AG04450 (cell line): ENCODE measurements around the gene MMEL1. TPM values are rescaled to one million over a fixed set of nuclear protein-coding genes. Genes with fewer than 3 reads are reported as not detected.

Experiments used
- CTCF ChIA-PET: fragments of 300-600, 350-600 bp; formaldehyde crosslinking; extraction: SDS; loops from one replicate; lab custom pipeline; 2022; ENCODE audit warnings: antibody characterized with exemption, inconsistent platforms; lab: Charles Lee
- POLR2A ChIA-PET: fragments of 350-600 bp; formaldehyde crosslinking; extraction: SDS; loops from one replicate; lab custom pipeline; 2021; ENCODE audit warnings: antibody characterized with exemption, inconsistent platforms; lab: Yijun Ruan, JAX
- DNase-seq: peaks from one replicate; pipeline ENCODE4 v3.0.0-alpha.2; 2011; ENCODE audit warnings: low read depth, low spot score
- H3K27ac ChIP-seq: one replicate; pipeline ENCODE4 v1.5.1; 2012; ENCODE audit warnings: low read depth, low read length, control low read depth
- H3K27me3 ChIP-seq: one replicate; pipeline ENCODE4 v1.6.0; 2012; ENCODE audit warnings: low read length; ENCODE audit not compliant: control insufficient read depth, insufficient read depth
- H3K4me3 ChIP-seq: 2 replicates; pipeline ENCODE4 v1.5.1; 2011; ENCODE audit warnings: mild to moderate bottlenecking, low read depth, low read length, control low read depth
- H3K9me3 ChIP-seq: 2 replicates; pipeline ENCODE4 v1.5.1; 2012; ENCODE audit warnings: low read length; ENCODE audit not compliant: control insufficient read depth, insufficient read depth
- polyA plus RNA-seq: library from polyadenylated mRNA; depleted of rRNA; stranded (reverse); fragments of >200 nt; gene quantifications from 2 replicates; pipeline ENCODE4 v1.2.3, GENCODE V29; 2011
- TF ChIP-seq, protein P1 (sequence below): IDR thresholded peaks from 2 replicates; pipeline ENCODE4 v1.5.1; 2011; ENCODE audit warnings: low read depth, low read length, control low read depth, inconsistent platforms

The MMEL1 gene
- polyA plus RNA-seq, 1 experiment: 0.21 TPM

DNA sequence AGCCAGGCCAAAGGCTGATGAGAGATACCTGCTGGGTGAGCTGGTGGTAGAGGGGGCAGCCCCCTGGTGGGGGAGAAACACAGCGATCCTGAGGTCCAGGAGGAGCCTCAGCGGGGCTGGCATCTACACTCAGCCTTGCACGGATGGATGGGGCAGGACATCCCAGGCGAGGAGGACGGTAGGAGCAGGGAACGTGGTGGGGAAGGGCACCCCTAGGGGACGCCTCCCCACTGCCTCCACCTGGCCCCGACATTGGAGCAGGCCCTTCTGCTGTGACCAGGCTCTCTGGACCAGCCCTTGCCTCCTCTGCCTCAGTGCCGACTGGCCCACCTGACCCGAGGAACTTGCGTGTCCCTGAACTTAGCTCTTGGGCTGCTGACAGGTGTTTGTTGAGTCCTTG, 6.4 kb upstream of the MMEL1 start:
- POLR2A ChIA-PET: no interaction called here
- DNase-seq: no peak
- Histone ChIP-seq H3K9me3 (peaks cover 21% of the 10 kb centered on the region), H3K4me3 (no peak overlapping the region), H3K27me3 (peaks cover 1% of the 10 kb centered on the region), H3K27ac (no peak overlapping the region)
- CTCF ChIA-PET: no interaction called here
- TF ChIP-seq, protein P1, sequence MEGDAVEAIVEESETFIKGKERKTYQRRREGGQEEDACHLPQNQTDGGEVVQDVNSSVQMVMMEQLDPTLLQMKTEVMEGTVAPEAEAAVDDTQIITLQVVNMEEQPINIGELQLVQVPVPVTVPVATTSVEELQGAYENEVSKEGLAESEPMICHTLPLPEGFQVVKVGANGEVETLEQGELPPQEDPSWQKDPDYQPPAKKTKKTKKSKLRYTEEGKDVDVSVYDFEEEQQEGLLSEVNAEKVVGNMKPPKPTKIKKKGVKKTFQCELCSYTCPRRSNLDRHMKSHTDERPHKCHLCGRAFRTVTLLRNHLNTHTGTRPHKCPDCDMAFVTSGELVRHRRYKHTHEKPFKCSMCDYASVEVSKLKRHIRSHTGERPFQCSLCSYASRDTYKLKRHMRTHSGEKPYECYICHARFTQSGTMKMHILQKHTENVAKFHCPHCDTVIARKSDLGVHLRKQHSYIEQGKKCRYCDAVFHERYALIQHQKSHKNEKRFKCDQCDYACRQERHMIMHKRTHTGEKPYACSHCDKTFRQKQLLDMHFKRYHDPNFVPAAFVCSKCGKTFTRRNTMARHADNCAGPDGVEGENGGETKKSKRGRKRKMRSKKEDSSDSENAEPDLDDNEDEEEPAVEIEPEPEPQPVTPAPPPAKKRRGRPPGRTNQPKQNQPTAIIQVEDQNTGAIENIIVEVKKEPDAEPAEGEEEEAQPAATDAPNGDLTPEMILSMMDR: no peak

DNA sequence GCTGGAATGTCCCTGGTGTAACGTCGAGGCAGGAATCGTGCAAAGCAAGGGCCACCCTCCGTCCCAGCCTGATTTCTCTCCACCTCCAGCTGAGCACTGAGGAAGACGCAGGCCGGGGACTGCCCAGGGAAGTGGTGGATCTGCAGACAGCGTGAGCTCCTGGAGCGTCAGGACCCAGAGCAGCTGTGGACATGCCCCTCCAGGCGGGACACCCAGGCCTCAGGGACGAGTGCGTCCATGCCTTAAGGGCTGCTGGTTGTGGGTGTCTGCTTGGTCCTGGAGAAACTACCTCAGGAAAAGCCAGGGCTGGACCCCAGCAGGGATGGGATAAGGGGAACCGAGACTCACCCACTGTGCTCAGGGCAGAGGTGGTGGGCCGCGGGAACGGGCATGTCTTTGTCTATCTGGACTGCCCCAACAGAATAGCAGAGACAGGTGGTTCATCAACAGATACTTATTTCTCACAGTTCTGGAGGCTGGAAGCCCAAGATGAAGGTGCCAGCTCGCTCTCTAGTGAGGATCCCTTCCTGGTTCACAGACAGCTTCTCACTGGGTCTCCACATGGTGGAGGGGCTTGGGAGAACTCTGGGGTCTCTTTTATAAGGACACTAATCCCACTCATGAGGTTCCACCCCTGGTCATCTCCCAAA, 5.8 kb upstream of the MMEL1 start:
- Histone ChIP-seq H3K4me3 (no peak overlapping the region), H3K9me3 (peaks cover 21% of the 10 kb centered on the region), H3K27ac (no peak overlapping the region), H3K27me3 (peaks cover 5% of the 10 kb centered on the region)
- ChIA-PET CTCF (no interaction called here), POLR2A (no interaction called here)
- TF ChIP-seq, protein P1: no peak
- DNase-seq: no peak

DNA sequence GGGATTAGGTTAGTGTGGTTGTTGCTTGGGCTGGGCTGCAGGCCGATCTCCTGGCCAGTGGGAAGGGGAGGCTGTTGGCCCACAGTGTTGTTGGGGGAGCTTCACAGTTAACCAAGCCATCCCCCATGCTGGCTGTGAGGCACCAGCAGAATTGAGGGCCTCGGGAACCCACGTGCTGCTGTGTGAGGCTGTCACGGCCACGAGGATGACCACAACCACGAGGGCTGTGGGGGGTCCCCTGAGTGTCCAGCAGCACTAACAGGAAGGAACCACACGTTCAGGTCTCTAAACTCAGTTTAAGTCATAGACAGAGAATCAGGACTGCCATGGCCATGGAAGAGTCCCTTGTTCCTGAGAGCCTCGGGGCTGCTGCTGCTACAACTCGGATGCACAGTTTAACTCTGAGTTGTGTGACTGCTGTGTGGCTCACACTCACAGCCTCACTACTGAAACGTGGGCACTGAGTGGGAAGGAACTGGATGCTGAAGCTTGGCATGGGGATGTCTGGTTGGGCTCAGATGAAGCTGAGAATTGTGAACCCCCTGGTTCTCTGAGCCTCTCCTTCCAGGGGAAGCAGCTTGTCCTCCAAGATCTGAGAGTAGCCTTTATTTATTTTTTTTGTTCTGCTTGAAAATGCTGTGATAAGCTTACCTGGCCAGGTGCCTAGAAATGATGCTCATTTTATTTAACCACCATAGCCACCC, 4.8 kb upstream of the MMEL1 start:
- no peak overlapping the region for H3K4me3 ChIP-seq
- no peak for DNase-seq
- TF ChIP-seq, protein P1: no peak
- H3K27ac ChIP-seq: no peak overlapping the region
- peaks cover 21% of the 10 kb centered on the region for H3K9me3 ChIP-seq
- H3K27me3 ChIP-seq: peaks cover 7% of the 10 kb centered on the region
- POLR2A ChIA-PET: no interaction called here
- CTCF ChIA-PET: no interaction called here

DNA sequence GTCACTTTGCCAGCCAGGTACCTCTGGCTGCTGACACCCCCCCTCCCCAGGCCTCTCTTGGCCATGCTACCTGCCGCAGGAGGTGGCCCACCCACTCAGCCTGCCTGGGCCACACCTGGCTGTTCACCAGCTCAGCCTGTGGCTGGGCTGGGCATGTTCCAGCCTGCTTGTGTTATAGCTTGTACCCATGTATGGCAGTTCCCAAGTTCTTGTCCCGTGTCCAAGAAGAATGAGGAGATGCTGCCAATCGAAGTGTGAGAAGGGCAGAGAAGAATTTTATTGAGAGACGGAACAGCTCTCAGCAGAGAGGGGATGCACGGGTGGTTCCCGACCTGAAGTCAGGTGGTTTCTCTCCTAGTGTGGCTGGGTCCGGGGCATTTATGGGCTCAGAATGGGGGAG, 3.9 kb upstream of the MMEL1 start:
- TF ChIP-seq, protein P1: no peak
- peaks cover 7% of the 10 kb centered on the region for H3K27me3 ChIP-seq
- ChIA-PET CTCF (no interaction called here), POLR2A (no interaction called here)
- H3K9me3 ChIP-seq: peaks cover 21% of the 10 kb centered on the region
- no peak for DNase-seq
- no peak overlapping the region for H3K4me3 ChIP-seq
- H3K27ac ChIP-seq: no peak overlapping the region

DNA sequence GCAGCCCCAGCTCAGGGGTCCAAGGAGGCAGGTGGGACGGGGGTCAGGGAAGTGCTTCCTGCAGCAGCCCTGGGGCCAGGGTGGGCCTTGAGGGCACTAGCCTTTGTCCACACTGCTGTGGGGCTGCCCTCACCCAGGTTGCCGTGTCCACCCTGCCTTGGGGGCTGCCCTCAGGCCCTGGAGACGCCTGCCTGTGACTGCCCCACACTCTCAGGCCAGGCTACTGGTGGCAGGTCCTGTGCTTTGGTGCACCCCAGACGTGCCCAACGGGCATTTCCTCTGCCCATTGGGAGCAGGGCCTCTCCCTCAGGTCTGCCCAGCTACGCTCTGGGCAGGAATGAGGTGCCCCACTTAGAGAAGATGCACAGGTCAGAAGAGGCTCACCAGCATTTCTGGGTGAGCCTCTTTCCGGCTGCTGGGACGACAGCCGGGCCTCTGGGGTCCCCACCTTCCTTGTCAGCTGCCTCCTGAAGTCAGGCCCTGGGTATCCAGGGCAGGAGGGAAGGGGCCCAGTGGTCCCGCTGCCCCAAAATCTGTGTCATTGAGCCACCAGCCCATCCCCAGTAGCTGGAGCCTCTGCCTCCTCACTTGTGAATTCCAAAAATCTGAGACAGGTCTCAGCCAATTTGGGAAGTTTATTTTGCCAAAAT, 2.7 kb upstream of the MMEL1 start:
- TF ChIP-seq, protein P1: no peak
- no peak overlapping the region for H3K4me3 ChIP-seq
- H3K27me3 ChIP-seq: peaks cover 7% of the 10 kb centered on the region
- no peak for DNase-seq
- CTCF ChIA-PET: no interaction called here
- H3K9me3 ChIP-seq: peaks cover 29% of the 10 kb centered on the region
- H3K27ac ChIP-seq: no peak overlapping the region
- POLR2A ChIA-PET: no interaction called here
